WTC11 (cell line): ENCODE measurements around the gene IVNS1ABP. TPM values are rescaled to one million over a fixed set of nuclear protein-coding genes. Genes with fewer than 3 reads are reported as not detected.

Source experiments
- CREB1 ChIP-seq: sonication (generic); formaldehyde crosslinking; IDR thresholded peaks from 2 replicates; pipeline ENCODE4 v1.8.0; 2023; ENCODE audit warnings: mild to moderate bottlenecking, missing genetic modification reagents
- FOXP1 ChIP-seq: sonication (generic); formaldehyde crosslinking; IDR thresholded peaks from 2 replicates; pipeline ENCODE4 v1.8.0; 2022; ENCODE audit warnings: missing genetic modification reagents, mild to moderate bottlenecking, moderate library complexity, borderline replicate concordance
- GABPB1 ChIP-seq: sonication (generic); formaldehyde crosslinking; IDR thresholded peaks from 2 replicates; pipeline ENCODE4 v1.8.1; 2023; ENCODE audit warnings: mild to moderate bottlenecking, missing genetic modification reagents
- GTF2I ChIP-seq: fragments of 250-450 bp; sonication (Bioruptor Pico); conservative IDR thresholded peaks from 2 replicates; pipeline ENCODE4 v1.4.0; 2021; ENCODE audit warnings: mild to moderate bottlenecking
- JAZF1 ChIP-seq: fragments of 250-450 bp; sonication (Bioruptor Pico); IDR thresholded peaks from 2 replicates; pipeline ENCODE4 v1.9.0; 2021; ENCODE audit warnings: moderate library complexity, mild to moderate bottlenecking, inconsistent platforms
- NFATC4 ChIP-seq: fragments of 250-450 bp; sonication (Bioruptor Pico); IDR thresholded peaks from 2 replicates; pipeline ENCODE4 v1.9.0; 2021; ENCODE audit warnings: mild to moderate bottlenecking
- NFYB ChIP-seq: sonication (generic); formaldehyde crosslinking; conservative IDR thresholded peaks from 2 replicates; pipeline ENCODE4 v1.8.0; 2022; ENCODE audit warnings: low read depth, missing genetic modification reagents
- OVOL2 ChIP-seq: fragments of 250-450 bp; sonication (Bioruptor Pico); IDR thresholded peaks from 2 replicates; pipeline ENCODE4 v1.9.0; 2021; ENCODE audit warnings: mild to moderate bottlenecking, borderline replicate concordance
- SMAD3 ChIP-seq: sonication (generic); formaldehyde crosslinking; IDR thresholded peaks from 2 replicates; pipeline ENCODE4 v1.8.0; 2022; ENCODE audit warnings: missing genetic modification reagents, mild to moderate bottlenecking, borderline replicate concordance
- SP1 ChIP-seq: sonication (generic); formaldehyde crosslinking; conservative IDR thresholded peaks from 2 replicates; pipeline ENCODE4 v1.8.1; 2022; ENCODE audit warnings: missing genetic modification reagents
- TCF7 ChIP-seq: sonication (generic); formaldehyde crosslinking; IDR thresholded peaks from 2 replicates; pipeline ENCODE4 v1.8.0; 2022; ENCODE audit warnings: mild to moderate bottlenecking, low read depth, missing genetic modification reagents, moderate library complexity
- ZNF232 ChIP-seq: sonication (generic); formaldehyde crosslinking; IDR thresholded peaks from 2 replicates; pipeline ENCODE4 v1.8.0; 2022; ENCODE audit warnings: mild to moderate bottlenecking, missing genetic modification reagents
- ZNF263 ChIP-seq: sonication (generic); formaldehyde crosslinking; IDR thresholded peaks from 2 replicates; pipeline ENCODE4 v1.8.1; 2022; ENCODE audit warnings: low read depth, mild to moderate bottlenecking, moderate library complexity, missing genetic modification reagents
- ZNF317 ChIP-seq: sonication (generic); formaldehyde crosslinking; IDR thresholded peaks from 2 replicates; pipeline ENCODE4 v1.8.1; 2023; ENCODE audit warnings: low read depth, mild to moderate bottlenecking, moderate library complexity, missing genetic modification reagents, borderline replicate concordance
- total RNA-seq: library from RNA; stranded (reverse); gene quantifications from 3 replicates; pipeline ENCODE4 v1.2.3, GENCODE V29; 2021
- TF ChIP-seq, protein P1 (sequence below): sonication (generic); formaldehyde crosslinking; IDR thresholded peaks from 2 replicates; pipeline ENCODE4 v1.8.1; 2022; ENCODE audit warnings: low read depth, mild to moderate bottlenecking, moderate library complexity, missing genetic modification reagents, borderline replicate concordance
- TF ChIP-seq, protein P2 (sequence below): fragments of 250-450 bp; sonication (Bioruptor Pico); IDR thresholded peaks from 2 replicates; pipeline ENCODE4 v1.8.0; 2021; ENCODE audit warnings: mild to moderate bottlenecking
- TF ChIP-seq, protein P3 (sequence below): sonication (generic); formaldehyde crosslinking; IDR thresholded peaks from 2 replicates; pipeline ENCODE4 v1.8.0; 2022; ENCODE audit warnings: mild to moderate bottlenecking, missing genetic modification reagents
- TF ChIP-seq, protein P4 (sequence below): sonication (generic); formaldehyde crosslinking; IDR thresholded peaks from 2 replicates; pipeline ENCODE4 v1.8.1; 2022; ENCODE audit warnings: low read depth, missing genetic modification reagents, borderline replicate concordance
- TF ChIP-seq, protein P5 (sequence below): fragments of 250-450 bp; sonication (Bioruptor Pico); conservative IDR thresholded peaks from 2 replicates; pipeline ENCODE4 v1.9.0; 2021; ENCODE audit warnings: mild to moderate bottlenecking
- TF ChIP-seq, protein P6 (sequence below): fragments of 250-450 bp; sonication (Bioruptor Pico); IDR thresholded peaks from 2 replicates; pipeline ENCODE4 v2.1.2; 2022; ENCODE audit warnings: mild to moderate bottlenecking, moderate library complexity
- TF ChIP-seq, protein P7 (sequence below): sonication (generic); formaldehyde crosslinking; conservative IDR thresholded peaks from 2 replicates; pipeline ENCODE4 v1.8.1; 2022; ENCODE audit warnings: mild to moderate bottlenecking, missing genetic modification reagents
- TF ChIP-seq, protein P8 (sequence below): sonication (generic); formaldehyde crosslinking; IDR thresholded peaks from 2 replicates; pipeline ENCODE4 v1.8.1; 2023; ENCODE audit warnings: mild to moderate bottlenecking, moderate library complexity, missing genetic modification reagents
- TF ChIP-seq, protein P9 (sequence below): fragments of 250-450 bp; sonication (Bioruptor Pico); IDR thresholded peaks from 2 replicates; pipeline ENCODE4 v1.9.0; 2021; ENCODE audit warnings: moderate library complexity, mild to moderate bottlenecking, inconsistent platforms, borderline replicate concordance

The IVNS1ABP gene
- total RNA-seq, 1 experiment from 2014 or later = 159 TPM

DNA sequence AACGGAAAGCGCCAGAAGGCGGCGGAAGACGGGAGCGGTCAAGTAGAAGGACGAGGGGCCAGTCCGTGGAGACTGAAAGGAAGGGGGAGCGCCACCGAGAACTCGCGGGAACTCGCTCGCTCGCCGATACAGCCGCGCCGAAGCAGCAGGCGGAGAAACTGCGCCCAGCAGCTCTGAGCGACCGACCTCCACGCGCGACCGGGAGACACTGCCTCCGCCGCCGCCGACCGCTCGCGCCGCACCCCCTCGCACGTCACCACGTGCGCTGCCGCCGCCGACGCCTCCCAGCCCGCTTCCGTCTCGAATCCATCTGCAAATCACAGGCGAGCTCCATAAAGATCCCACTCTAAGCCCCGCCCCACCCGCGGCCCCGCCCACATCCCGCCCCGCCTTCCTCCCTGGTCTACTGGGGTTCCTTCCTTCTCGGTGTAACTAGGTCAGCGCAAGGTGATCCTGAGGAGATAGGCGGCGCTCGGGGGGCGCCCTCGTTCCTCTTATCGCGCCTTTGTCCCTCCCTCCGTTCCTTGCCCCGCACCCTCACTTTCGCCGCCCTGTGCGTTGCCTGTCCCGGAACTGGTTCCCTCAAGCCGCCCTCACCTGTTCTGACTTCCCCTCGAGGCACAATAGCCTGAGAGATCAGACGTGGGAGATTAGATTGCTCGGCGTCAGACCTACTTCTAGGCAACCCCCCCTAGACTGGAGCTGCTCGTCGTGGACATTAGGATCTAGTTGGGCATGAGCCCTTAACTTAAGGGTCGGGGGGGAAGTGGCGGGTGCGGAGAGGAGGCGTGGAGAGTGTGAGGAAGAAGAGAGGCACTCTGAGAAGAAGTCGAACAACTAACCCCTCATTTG lies at the start of gene IVNS1ABP (continued):
- TF ChIP-seq GTF2I (CRISPR knock-in tag) = no peak
- no peak for TF ChIP-seq TCF7 (CRISPR knock-in tag)
- TF ChIP-seq, protein P1, sequence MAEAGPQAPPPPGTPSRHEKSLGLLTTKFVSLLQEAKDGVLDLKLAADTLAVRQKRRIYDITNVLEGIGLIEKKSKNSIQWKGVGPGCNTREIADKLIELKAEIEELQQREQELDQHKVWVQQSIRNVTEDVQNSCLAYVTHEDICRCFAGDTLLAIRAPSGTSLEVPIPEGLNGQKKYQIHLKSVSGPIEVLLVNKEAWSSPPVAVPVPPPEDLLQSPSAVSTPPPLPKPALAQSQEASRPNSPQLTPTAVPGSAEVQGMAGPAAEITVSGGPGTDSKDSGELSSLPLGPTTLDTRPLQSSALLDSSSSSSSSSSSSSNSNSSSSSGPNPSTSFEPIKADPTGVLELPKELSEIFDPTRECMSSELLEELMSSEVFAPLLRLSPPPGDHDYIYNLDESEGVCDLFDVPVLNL (CRISPR knock-in tag) = no peak; the same call in 1 of the 2 replicates
- TF ChIP-seq, protein P2, sequence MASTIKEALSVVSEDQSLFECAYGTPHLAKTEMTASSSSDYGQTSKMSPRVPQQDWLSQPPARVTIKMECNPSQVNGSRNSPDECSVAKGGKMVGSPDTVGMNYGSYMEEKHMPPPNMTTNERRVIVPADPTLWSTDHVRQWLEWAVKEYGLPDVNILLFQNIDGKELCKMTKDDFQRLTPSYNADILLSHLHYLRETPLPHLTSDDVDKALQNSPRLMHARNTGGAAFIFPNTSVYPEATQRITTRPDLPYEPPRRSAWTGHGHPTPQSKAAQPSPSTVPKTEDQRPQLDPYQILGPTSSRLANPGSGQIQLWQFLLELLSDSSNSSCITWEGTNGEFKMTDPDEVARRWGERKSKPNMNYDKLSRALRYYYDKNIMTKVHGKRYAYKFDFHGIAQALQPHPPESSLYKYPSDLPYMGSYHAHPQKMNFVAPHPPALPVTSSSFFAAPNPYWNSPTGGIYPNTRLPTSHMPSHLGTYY = no peak
- no peak for TF ChIP-seq ZNF263 (CRISPR knock-in tag)
- no peak for TF ChIP-seq JAZF1 (CRISPR knock-in tag)
- TF ChIP-seq FOXP1 (CRISPR knock-in tag) = peak; percentile 89
- no peak for TF ChIP-seq OVOL2 (CRISPR knock-in tag)
- TF ChIP-seq, protein P3, sequence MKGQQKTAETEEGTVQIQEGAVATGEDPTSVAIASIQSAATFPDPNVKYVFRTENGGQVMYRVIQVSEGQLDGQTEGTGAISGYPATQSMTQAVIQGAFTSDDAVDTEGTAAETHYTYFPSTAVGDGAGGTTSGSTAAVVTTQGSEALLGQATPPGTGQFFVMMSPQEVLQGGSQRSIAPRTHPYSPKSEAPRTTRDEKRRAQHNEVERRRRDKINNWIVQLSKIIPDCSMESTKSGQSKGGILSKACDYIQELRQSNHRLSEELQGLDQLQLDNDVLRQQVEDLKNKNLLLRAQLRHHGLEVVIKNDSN (CRISPR knock-in tag) = peak; percentile 63; the same call in 1 of the 2 replicates
- peak; percentile 26; the same call in 1 of the 2 replicates for TF ChIP-seq NFYB (CRISPR knock-in tag)
- TF ChIP-seq ZNF317 (CRISPR knock-in tag) = no peak
- TF ChIP-seq, protein P4, sequence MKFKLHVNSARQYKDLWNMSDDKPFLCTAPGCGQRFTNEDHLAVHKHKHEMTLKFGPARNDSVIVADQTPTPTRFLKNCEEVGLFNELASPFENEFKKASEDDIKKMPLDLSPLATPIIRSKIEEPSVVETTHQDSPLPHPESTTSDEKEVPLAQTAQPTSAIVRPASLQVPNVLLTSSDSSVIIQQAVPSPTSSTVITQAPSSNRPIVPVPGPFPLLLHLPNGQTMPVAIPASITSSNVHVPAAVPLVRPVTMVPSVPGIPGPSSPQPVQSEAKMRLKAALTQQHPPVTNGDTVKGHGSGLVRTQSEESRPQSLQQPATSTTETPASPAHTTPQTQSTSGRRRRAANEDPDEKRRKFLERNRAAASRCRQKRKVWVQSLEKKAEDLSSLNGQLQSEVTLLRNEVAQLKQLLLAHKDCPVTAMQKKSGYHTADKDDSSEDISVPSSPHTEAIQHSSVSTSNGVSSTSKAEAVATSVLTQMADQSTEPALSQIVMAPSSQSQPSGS (CRISPR knock-in tag) = no peak
- TF ChIP-seq GABPB1 (CRISPR knock-in tag) = peak; percentile 58
- TF ChIP-seq, protein P5, sequence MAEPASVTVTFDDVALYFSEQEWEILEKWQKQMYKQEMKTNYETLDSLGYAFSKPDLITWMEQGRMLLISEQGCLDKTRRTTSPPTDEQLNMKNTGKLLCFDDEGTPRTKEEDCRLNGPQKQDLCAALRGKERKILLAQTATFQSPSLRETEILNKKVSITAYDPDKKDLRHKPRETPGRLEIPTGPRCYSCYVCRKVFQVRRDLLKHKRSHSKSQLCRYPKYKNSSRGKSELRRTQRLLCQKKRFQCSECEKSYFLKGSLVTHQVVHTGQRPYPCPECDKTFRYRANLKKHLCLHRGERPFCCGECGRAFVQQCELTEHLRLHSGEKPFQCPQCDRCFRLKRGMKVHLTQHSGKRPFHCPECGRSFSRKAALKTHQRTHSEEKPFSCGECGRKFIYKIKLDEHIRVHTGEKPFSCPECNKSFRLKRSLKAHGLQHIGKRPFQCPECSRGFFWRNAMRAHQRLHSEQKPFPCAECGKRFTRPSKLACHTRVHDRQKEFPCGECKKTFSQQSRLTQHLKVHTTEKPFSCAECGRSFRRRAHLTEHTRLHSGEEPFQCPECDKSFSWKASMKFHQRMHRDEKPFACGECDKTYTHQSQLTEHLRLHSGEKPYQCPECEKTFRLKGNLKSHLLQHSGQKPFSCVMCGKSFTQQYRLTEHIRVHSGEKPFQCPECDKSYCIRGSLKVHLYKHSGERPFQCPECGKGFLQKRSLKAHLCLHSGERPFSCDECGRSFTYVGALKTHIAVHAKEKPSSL = no peak
- TF ChIP-seq SP1 (CRISPR knock-in tag) = peak; percentile 83
- no peak; the same call in 1 of the 2 replicates for TF ChIP-seq CREB1 (CRISPR knock-in tag)
- TF ChIP-seq, protein P6, sequence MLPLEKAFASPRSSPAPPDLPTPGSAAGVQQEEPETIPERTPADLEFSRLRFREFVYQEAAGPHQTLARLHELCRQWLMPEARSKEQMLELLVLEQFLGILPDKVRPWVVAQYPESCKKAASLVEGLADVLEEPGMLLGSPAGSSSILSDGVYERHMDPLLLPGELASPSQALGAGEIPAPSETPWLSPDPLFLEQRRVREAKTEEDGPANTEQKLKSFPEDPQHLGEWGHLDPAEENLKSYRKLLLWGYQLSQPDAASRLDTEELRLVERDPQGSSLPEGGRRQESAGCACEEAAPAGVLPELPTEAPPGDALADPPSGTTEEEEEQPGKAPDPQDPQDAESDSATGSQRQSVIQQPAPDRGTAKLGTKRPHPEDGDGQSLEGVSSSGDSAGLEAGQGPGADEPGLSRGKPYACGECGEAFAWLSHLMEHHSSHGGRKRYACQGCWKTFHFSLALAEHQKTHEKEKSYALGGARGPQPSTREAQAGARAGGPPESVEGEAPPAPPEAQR = no peak
- no peak; the same call in none of the 2 replicates for TF ChIP-seq ZNF232 (CRISPR knock-in tag)
- TF ChIP-seq, protein P7, sequence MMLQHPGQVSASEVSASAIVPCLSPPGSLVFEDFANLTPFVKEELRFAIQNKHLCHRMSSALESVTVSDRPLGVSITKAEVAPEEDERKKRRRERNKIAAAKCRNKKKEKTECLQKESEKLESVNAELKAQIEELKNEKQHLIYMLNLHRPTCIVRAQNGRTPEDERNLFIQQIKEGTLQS (CRISPR knock-in tag) = no peak
- no peak for TF ChIP-seq NFATC4 (CRISPR knock-in tag)
- TF ChIP-seq, protein P8, sequence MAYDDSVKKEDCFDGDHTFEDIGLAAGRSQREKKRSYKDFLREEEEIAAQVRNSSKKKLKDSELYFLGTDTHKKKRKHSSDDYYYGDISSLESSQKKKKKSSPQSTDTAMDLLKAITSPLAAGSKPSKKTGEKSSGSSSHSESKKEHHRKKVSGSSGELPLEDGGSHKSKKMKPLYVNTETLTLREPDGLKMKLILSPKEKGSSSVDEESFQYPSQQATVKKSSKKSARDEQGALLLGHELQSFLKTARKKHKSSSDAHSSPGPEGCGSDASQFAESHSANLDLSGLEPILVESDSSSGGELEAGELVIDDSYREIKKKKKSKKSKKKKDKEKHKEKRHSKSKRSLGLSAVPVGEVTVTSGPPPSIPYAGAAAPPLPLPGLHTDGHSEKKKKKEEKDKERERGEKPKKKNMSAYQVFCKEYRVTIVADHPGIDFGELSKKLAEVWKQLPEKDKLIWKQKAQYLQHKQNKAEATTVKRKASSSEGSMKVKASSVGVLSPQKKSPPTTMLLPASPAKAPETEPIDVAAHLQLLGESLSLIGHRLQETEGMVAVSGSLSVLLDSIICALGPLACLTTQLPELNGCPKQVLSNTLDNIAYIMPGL = peak; percentile 80; the same call in 1 of the 2 replicates
- peak; percentile 16; the same call in 1 of the 2 replicates for TF ChIP-seq SMAD3 (CRISPR knock-in tag)
- TF ChIP-seq, protein P9, sequence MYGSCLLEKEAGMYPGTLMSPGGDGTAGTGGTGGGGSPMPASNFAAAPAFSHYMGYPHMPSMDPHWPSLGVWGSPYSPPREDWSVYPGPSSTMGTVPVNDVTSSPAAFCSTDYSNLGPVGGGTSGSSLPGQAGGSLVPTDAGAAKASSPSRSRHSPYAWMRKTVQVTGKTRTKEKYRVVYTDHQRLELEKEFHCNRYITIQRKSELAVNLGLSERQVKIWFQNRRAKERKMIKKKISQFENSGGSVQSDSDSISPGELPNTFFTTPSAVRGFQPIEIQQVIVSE = no peak
